ENCODE data around the gene ZNF479.
"Not testable (repeated sequence)": the region's sequence is repeated elsewhere in the genome, so short reads cannot be mapped to it uniquely, and the experiment has no call there.

ZNF479 gene

GRCh38 chr7:57132336-57132735 lies at the start of gene ZNF479:
ZNF479 (minus strand) TSS chr7:57132436; CDS start chr7:57132324, 112 bp downstream.
- not testable (repeated sequence) for DNase-seq

GRCh38 chr7:57182031-57182430 lies 49.8 kb upstream of the ZNF479 start:
- DNase-seq: no peak

GRCh38 chr7:57181281-57181680 lies 49.0 kb upstream of the ZNF479 start:
- no peak for DNase-seq

- DNase-seq: no peak
These were observed 47.7 kb upstream of the ZNF479 start for GRCh38 chr7:57179776-57180415.

GRCh38 chr7:57178768-57179139 lies 46.5 kb upstream of the ZNF479 start:
- no peak for DNase-seq

GRCh38 chr7:57177856-57178767 lies 45.9 kb upstream of the ZNF479 start:
- no peak for DNase-seq

GRCh38 chr7:57176928-57177635 lies 44.8 kb upstream of the ZNF479 start:
- no peak for DNase-seq

GRCh38 chr7:57165285-57165899 lies 33.2 kb upstream of the ZNF479 start:
- no peak for DNase-seq

GRCh38 chr7:57120123-57120784 lies 12.0 kb downstream of the ZNF479 start:
- DNase-seq: not testable (repeated sequence)
